ENCODE data around the gene DLST.

Gene DLST

GRCh38 chr14:74881431-74882102 lies at the start of gene DLST:
Gene DLST (plus strand): TSS chr14:74881916. CDS start chr14:74881954, 38 bp downstream.
- no peaks in the 10 kb centered on the region for H3K9me3 Mint-ChIP-seq
- CTCF ChIA-PET = interaction anchor here (1.3 to 5.6 kb wide), 3 partner anchors 21 to 272 kb away, joined by 3 to 44 read pairs (median 44); no protein-coding TSS in a partner anchor
- peak within 1 kb of the TSS; percentile 99 for H3K4me3 Mint-ChIP-seq
- H3K4me1 Mint-ChIP-seq = peaks cover 55% of the 10 kb centered on the region
- peak; percentile 89 for DNase-seq
- H3K27me3 Mint-ChIP-seq = no peaks in the 10 kb centered on the region
- H3K36me3 Mint-ChIP-seq = peaks cover 31% of the 10 kb centered on the region
- peak within 1 kb of the TSS; percentile 99 for H3K27ac Mint-ChIP-seq

DNA sequence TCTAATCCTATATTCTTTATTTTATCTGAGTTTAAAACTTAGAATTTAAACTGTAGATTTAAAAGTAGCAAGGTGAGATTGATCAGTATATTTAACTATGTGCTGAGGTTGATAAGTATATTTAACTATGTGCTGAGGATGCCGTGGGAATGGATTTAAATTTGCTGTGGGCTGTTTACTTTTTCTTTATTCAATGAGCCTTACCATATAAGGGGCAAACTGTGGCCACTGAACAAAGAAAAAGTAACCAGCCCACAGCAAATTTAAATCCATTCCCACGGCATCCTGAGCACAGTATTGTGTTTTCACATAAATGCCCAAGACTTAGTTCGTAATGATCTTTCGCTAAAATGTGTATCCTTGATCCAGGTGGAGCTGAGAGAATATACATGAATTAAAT lies 48.9 kb upstream of the DLST start:
- no peak overlapping the region for H3K4me3 Mint-ChIP-seq
- CTCF ChIA-PET = no interaction called here
- no peaks in the 10 kb centered on the region for H3K9me3 Mint-ChIP-seq
- H3K27ac Mint-ChIP-seq = no peak overlapping the region
- peaks cover 36% of the 10 kb centered on the region for H3K4me1 Mint-ChIP-seq
- peaks cover 39% of the 10 kb centered on the region for H3K36me3 Mint-ChIP-seq
- no peak for DNase-seq
- H3K27me3 Mint-ChIP-seq = no peaks in the 10 kb centered on the region

DNA sequence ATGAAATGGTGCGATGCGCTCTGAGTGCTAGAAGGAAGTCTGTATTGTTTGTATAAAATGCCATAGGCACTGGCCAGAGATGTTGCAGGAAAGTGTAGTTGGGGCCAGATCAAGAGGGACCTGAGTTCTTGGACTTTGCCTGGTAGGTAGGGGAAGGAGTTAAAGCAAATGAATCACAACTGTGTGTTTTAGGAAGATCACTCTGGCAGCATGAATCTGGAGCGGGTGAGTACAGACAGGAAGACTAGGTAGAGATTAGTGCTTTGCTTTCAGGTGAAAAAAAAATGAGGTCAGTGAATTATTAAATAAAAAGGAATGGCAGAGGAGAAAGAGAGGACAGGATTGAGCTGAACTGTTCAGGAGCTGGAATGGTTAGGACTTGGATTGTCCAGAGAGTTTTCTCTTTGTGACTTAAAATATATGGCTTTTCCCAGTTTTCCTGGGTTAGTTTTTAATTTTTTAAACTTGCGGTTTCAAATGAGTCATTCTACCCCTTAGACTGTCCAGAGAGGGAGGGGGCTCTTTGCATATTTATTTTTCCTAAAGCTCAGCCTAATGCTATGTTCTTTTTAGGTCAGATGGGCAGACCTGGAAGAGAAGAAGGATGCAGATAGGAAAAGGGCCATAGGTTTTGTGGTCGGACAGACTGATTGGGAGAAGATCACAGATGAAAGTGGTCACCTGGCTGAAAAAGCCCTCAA lies 46.9 kb upstream of the DLST start:
- H3K27ac Mint-ChIP-seq = peak overlapping the region; percentile 43
- H3K9me3 Mint-ChIP-seq = no peaks in the 10 kb centered on the region
- H3K4me3 Mint-ChIP-seq = no peak overlapping the region
- peaks cover 33% of the 10 kb centered on the region for H3K36me3 Mint-ChIP-seq
- H3K27me3 Mint-ChIP-seq = no peaks in the 10 kb centered on the region
- CTCF ChIA-PET = interaction anchor here (0.6 kb wide), 1 partner anchor 123 kb away, joined by 4 read pairs; no protein-coding TSS in a partner anchor
- H3K4me1 Mint-ChIP-seq = peaks cover 53% of the 10 kb centered on the region
- no peak for DNase-seq

DNA sequence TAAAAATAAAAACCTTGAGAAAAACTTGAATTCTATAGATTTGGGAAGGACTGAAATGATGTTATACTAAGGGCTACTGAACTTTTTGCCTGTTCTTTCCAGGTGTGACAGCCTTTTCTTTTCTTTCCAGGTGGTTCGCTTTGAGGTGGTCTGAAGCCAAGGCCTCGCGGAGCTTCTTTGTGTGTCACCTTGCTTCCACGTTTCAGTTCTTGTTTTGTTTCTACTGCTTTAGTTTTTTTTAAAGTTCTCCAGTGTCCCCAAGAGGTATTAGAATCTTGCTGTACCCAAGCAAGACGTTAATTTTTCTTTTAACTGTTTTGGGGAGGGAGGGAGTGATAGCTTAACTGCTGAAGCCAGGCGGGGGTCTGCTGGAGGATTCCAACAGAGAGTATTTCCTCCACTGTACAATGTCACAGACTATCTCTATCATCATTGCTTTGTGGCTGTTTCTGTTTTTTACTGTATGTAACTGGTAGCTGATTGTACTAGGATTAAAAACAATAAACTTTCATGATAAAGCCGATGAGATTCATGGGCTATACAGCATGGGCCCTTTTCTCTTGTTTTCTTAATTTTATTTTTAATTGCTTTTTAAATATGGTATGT lies 46.0 kb upstream of the DLST start:
- Mint-ChIP-seq H3K36me3 (peaks cover 31% of the 10 kb centered on the region), H3K4me3 (no peak overlapping the region), H3K27me3 (no peaks in the 10 kb centered on the region), H3K4me1 (peaks cover 62% of the 10 kb centered on the region), H3K9me3 (no peaks in the 10 kb centered on the region), H3K27ac (peak overlapping the region; percentile 86)
- DNase-seq = no peak
- CTCF ChIA-PET = interaction anchor here (0.6 to 4.4 kb wide), 5 partner anchors 24 to 280 kb away, joined by 3 to 22 read pairs (median 3); partner anchors contain the start of gene LTBP2

GRCh38 chr14:74836251-74836960 lies 45.3 kb upstream of the DLST start:
- H3K27ac Mint-ChIP-seq = peak overlapping the region; percentile 85
- peaks cover 69% of the 10 kb centered on the region for H3K4me1 Mint-ChIP-seq
- DNase-seq = no peak
- CTCF ChIA-PET = interaction anchor here (0.7 to 4.4 kb wide), 4 partner anchors 23 to 280 kb away, joined by 3 to 22 read pairs (median 3); partner anchors contain the start of gene LTBP2
- peak overlapping the region; percentile 5 for H3K4me3 Mint-ChIP-seq
- H3K9me3 Mint-ChIP-seq = no peaks in the 10 kb centered on the region
- H3K27me3 Mint-ChIP-seq = no peaks in the 10 kb centered on the region
- peaks cover 32% of the 10 kb centered on the region for H3K36me3 Mint-ChIP-seq

DNA sequence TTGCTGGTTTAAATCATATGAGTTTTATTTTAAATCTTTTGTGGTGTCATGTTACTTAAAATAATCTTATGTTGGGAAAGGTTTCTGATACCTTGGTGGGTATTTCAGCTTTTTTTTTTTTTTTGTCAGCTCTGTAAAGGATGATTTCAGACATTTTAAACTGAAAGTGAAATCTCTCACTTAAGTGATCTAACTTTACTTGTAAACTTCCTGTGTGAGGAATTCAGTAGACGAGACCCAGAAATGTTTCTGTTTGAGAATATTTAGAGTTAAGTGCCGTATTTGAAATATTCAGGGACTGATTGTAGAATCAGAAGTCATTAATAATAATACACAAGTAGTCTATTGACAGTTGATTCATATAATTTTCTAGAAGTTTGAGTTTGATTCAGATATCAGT lies 43.5 kb upstream of the DLST start:
- no peaks in the 10 kb centered on the region for H3K9me3 Mint-ChIP-seq
- H3K27me3 Mint-ChIP-seq = no peaks in the 10 kb centered on the region
- peaks cover 82% of the 10 kb centered on the region for H3K4me1 Mint-ChIP-seq
- peak overlapping the region; percentile 91 for H3K27ac Mint-ChIP-seq
- CTCF ChIA-PET = interaction anchor here (1.4 to 4.4 kb wide), 2 partner anchors 22 to 44 kb away, joined by 4 to 22 read pairs; no protein-coding TSS in a partner anchor
- peak overlapping the region; percentile 64 for H3K4me3 Mint-ChIP-seq
- no peak for DNase-seq
- H3K36me3 Mint-ChIP-seq = peaks cover 32% of the 10 kb centered on the region

DNA sequence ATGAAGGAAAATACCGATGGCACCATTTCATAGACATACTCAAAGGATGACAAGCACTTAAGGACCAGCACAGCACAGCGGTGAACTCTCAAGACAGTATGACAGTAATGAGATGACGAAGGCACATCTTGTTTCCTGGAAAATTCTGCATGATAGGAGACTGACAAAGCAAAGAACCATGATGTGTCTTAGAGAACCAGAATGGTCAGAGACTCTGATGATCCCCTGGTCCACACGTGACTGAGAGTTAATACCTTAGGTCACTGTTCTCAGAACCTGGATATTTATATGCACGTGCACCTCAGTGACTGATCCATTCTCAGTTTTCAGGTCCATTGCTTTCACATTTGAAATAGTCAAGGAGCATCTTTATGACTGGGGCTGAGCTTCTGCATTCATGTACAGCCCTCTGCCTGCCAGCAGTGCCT lies 41.1 kb upstream of the DLST start:
- no peak overlapping the region for H3K4me3 Mint-ChIP-seq
- no peaks in the 10 kb centered on the region for H3K9me3 Mint-ChIP-seq
- CTCF ChIA-PET = interaction anchor here (1.6 to 3.0 kb wide), 2 partner anchors 20 to 228 kb away, joined by 3 to 14 read pairs; no protein-coding TSS in a partner anchor
- no peaks in the 10 kb centered on the region for H3K27me3 Mint-ChIP-seq
- DNase-seq = peak; percentile 21
- H3K27ac Mint-ChIP-seq = peak overlapping the region; percentile 84
- H3K4me1 Mint-ChIP-seq = peaks cover 68% of the 10 kb centered on the region
- H3K36me3 Mint-ChIP-seq = peaks cover 29% of the 10 kb centered on the region

- no peak overlapping the region for H3K4me3 Mint-ChIP-seq
- no peaks in the 10 kb centered on the region for H3K27me3 Mint-ChIP-seq
- peaks cover 59% of the 10 kb centered on the region for H3K4me1 Mint-ChIP-seq
- DNase-seq = peak; percentile 49
- H3K9me3 Mint-ChIP-seq = no peaks in the 10 kb centered on the region
- peak overlapping the region; percentile 84 for H3K27ac Mint-ChIP-seq
- CTCF ChIA-PET = interaction anchor here (1.5 to 3.0 kb wide), 2 partner anchors 19 to 233 kb away, joined by 4 to 14 read pairs; no protein-coding TSS in a partner anchor
- H3K36me3 Mint-ChIP-seq = peaks cover 25% of the 10 kb centered on the region
Measured at GRCh38 chr14:74841230-74842207, 40.2 kb upstream of the DLST start.

GRCh38 chr14:74843653-74844052 lies 38.1 kb upstream of the DLST start:
- H3K27ac Mint-ChIP-seq = no peak overlapping the region
- H3K36me3 Mint-ChIP-seq = peaks cover 19% of the 10 kb centered on the region
- CTCF ChIA-PET = interaction anchor here (0.7 kb wide), 1 partner anchor 15 kb away, joined by 3 read pairs; no protein-coding TSS in a partner anchor
- H3K27me3 Mint-ChIP-seq = no peaks in the 10 kb centered on the region
- no peak overlapping the region for H3K4me3 Mint-ChIP-seq
- H3K4me1 Mint-ChIP-seq = peaks cover 38% of the 10 kb centered on the region
- DNase-seq = no peak
- H3K9me3 Mint-ChIP-seq = no peaks in the 10 kb centered on the region

- H3K4me3 Mint-ChIP-seq = no peak overlapping the region
- CTCF ChIA-PET = interaction anchor here (1.7 to 2.0 kb wide), 2 partner anchors 14 to 59 kb away, joined by 4 to 6 read pairs; no protein-coding TSS in a partner anchor
Measured at GRCh38 chr14:74846168-74846567, 35.5 kb upstream of the DLST start.

GRCh38 chr14:74846968-74847665 lies 34.6 kb upstream of the DLST start:
- no peak for DNase-seq
- Mint-ChIP-seq H3K4me3 (no peak overlapping the region), H3K27ac (no peak overlapping the region), H3K27me3 (no peaks in the 10 kb centered on the region), H3K36me3 (peaks cover 9% of the 10 kb centered on the region), H3K4me1 (peaks cover 6% of the 10 kb centered on the region), H3K9me3 (no peaks in the 10 kb centered on the region)
- CTCF ChIA-PET = interaction anchor here (1.7 to 2.0 kb wide), 2 partner anchors 13 to 58 kb away, joined by 4 to 6 read pairs; no protein-coding TSS in a partner anchor

More at GRCh38 chr14:74846168-74846567, 35.5 kb upstream of the DLST start:
- H3K9me3 Mint-ChIP-seq = no peaks in the 10 kb centered on the region
- DNase-seq = no peak
- H3K27ac Mint-ChIP-seq = no peak overlapping the region
- H3K36me3 Mint-ChIP-seq = peaks cover 9% of the 10 kb centered on the region
- H3K27me3 Mint-ChIP-seq = no peaks in the 10 kb centered on the region
- H3K4me1 Mint-ChIP-seq = peaks cover 15% of the 10 kb centered on the region

- Mint-ChIP-seq H3K27me3 (no peaks in the 10 kb centered on the region), H3K4me3 (no peak overlapping the region), H3K36me3 (peaks cover 7% of the 10 kb centered on the region), H3K9me3 (no peaks in the 10 kb centered on the region), H3K27ac (no peak overlapping the region), H3K4me1 (peaks cover 14% of the 10 kb centered on the region)
- CTCF ChIA-PET = interaction anchor here (1.0 to 2.0 kb wide), 4 partner anchors 13 to 240 kb away, joined by 3 to 5 read pairs (median 4); no protein-coding TSS in a partner anchor
- DNase-seq = no peak
Measured at GRCh38 chr14:74848768-74849167, 32.9 kb upstream of the DLST start.
